Activated CD4-positive, alpha-beta memory T cell treated with anti-CD3 and anti-CD28 coated beads for 36 hours (primary cell): ENCODE data around the gene SRPRB. TPM values are rescaled to one million over a fixed set of nuclear protein-coding genes. Genes with fewer than 3 reads are reported as not detected.

Experiments used
- CTCF ChIA-PET: fragments of 350-600 bp; sonication (Branson Sonifier 250); formaldehyde crosslinking; loops from one replicate; lab custom pipeline; 2021; ENCODE audit warnings: antibody characterized with exemption, inconsistent platforms; lab: Charles Lee
- POLR2A ChIA-PET: fragments of 350-600 bp; sonication (Branson Sonifier 250); formaldehyde crosslinking; loops from one replicate; lab custom pipeline; 2021; ENCODE audit warnings: antibody characterized with exemption; lab: Charles Lee
- DNase-seq: peaks from one replicate; pipeline ENCODE4 v3.0.0-alpha.2; 2020
- H3K27ac Mint-ChIP-seq: one replicate; pipeline ENCODE4 v1.8.0; 2021; ENCODE audit warnings: mixed read lengths
- H3K27me3 Mint-ChIP-seq: one replicate; pipeline ENCODE4 v1.8.0; 2021; ENCODE audit warnings: mixed read lengths
- H3K36me3 Mint-ChIP-seq: one replicate; pipeline ENCODE4 v1.8.0; 2021; ENCODE audit warnings: mixed read lengths
- H3K4me1 Mint-ChIP-seq: one replicate; pipeline ENCODE4 v1.8.0; 2021; ENCODE audit warnings: low read depth, mixed read lengths
- H3K4me3 Mint-ChIP-seq: one replicate; pipeline ENCODE4 v1.8.0; 2021; ENCODE audit warnings: mild to moderate bottlenecking, mixed read lengths
- H3K9me3 Mint-ChIP-seq: one replicate; pipeline ENCODE4 v1.8.0; 2021; ENCODE audit warnings: mixed read lengths
- intact Hi-C: fragments of 100-400 bp; cut with micrococcal nuclease; formaldehyde crosslinking; loops from one replicate; pipeline ENCODE4 v1.15.1; 2023
- total RNA-seq, 2 experiments: library from RNA; stranded (reverse); gene quantifications; one replicate each; pipeline ENCODE4 v1.2.3, GENCODE V29; 2021

Gene SRPRB, protein sequence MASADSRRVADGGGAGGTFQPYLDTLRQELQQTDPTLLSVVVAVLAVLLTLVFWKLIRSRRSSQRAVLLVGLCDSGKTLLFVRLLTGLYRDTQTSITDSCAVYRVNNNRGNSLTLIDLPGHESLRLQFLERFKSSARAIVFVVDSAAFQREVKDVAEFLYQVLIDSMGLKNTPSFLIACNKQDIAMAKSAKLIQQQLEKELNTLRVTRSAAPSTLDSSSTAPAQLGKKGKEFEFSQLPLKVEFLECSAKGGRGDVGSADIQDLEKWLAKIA
- total RNA-seq = 10 to 100 TPM; 65.7 to 66.7 TPM

DNA sequence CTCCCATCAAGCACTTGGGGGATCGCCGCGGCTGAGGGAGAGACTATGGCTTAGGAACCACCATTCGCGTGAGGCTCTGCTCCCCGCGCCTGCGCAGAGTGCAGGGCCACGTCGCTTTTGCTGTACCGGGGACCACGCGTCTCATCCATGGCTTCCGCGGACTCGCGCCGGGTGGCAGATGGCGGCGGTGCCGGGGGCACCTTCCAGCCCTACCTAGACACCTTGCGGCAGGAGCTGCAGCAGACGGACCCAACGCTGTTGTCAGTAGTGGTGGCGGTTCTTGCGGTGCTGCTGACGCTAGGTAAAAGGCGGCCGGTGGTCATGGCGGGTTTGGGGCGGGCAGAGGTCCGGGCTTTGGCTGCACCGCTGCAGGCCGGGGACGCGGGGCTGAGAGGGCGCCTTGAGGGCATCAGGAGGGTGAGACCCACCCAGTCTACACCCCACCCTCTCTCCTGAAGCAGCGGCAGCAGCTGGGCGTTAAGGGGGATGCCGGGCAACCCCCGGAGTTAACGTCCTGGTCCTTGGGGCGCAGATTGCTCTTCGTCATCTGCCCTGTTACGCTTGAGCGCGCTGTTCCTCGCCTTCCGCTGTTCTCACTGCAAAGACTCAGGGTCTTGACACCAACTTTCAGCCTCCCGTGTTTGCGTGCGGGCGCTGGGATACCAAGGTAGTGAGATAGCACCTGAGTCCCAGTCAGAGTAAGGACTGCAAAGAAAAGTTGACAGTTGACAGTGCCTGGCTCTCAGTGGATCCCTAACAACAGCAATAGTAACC, at the start of gene SRPRB:
TSS of gene SRPRB (plus strand) at position 114 of the 774 bp plus-strand sequence. CDS start at position 148, 34 bp downstream.
- CTCF ChIA-PET = interaction anchor here (0.6 to 3.4 kb wide), 2 partner anchors 12 to 35 kb away, joined by 4 to 23 read pairs; no protein-coding TSS in a partner anchor
- POLR2A ChIA-PET = interaction anchor here (0.9 to 1.1 kb wide), 3 partner anchors 11 to 233 kb away, joined by 3 to 4 read pairs (median 4); partner anchors contain the start of gene CDV3
- Mint-ChIP-seq H3K9me3 (no peaks in the 10 kb centered on the region), H3K27me3 (peaks cover 4% of the 10 kb centered on the region), H3K27ac (peak within 1 kb of the TSS; percentile 94), H3K4me3 (peak within 1 kb of the TSS; percentile 98), H3K4me1 (peaks cover 38% of the 10 kb centered on the region), H3K36me3 (peaks cover 29% of the 10 kb centered on the region)
- intact Hi-C loops = loop anchor here (1.0 to 10.0 kb wide), 11 partner anchors 75 to 1389 kb away; partner anchors contain the start of genes CDV3, CEP63, DNAJC13 and NPHP3
- peak; percentile 98 for DNase-seq

DNA sequence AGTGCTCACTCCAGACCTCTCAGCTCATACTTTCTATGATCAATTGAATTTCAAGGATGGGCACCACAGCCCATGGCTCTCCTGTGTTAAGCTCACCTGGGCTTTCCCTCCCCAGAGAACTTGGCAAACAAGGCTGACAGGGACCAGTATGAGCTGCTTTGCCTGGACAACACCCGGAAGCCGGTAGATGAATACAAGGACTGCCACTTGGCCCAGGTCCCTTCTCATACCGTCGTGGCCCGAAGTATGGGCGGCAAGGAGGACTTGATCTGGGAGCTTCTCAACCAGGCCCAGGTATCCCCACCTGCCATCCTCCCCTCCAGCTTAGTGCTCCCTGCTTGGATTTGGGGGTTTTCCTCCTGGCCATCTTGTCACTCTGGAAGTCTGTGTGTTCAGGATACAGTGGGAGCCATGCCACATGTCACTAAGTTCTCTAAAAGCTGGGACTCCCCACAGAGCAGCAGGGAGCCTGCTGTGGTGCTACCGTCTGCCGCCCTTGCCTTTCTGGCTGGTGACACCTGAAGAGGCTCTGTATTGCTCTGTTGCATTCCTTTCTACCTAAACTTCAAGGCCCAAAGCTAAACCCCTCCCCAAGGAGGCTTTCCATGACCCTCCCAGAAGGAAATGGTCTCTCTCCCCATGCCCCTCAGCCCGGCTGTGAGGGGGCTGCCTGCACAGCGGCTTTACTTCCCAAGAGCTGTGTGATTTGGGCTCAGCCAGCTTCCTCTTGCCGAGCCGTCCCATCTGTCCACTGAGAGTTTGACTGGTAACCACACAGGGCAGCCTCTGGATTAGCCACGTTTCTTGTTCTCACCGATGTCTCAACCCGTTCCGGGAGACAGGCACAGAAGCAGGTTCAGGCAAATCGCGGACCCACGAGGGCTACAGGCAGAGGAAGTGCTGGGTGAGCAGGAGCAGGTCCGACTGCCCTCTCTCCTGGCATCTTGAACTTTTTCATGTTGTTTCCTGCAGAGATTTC, 48.6 kb upstream of the SRPRB start:
- Mint-ChIP-seq H3K9me3 (no peaks in the 10 kb centered on the region), H3K27ac (no peak overlapping the region), H3K4me1 (no peaks in the 10 kb centered on the region), H3K27me3 (peaks cover 2% of the 10 kb centered on the region), H3K4me3 (no peak overlapping the region), H3K36me3 (no peaks in the 10 kb centered on the region)
- CTCF ChIA-PET = no interaction called here
- intact Hi-C loops = no loop called here
- no peak for DNase-seq
- POLR2A ChIA-PET = no interaction called here

DNA sequence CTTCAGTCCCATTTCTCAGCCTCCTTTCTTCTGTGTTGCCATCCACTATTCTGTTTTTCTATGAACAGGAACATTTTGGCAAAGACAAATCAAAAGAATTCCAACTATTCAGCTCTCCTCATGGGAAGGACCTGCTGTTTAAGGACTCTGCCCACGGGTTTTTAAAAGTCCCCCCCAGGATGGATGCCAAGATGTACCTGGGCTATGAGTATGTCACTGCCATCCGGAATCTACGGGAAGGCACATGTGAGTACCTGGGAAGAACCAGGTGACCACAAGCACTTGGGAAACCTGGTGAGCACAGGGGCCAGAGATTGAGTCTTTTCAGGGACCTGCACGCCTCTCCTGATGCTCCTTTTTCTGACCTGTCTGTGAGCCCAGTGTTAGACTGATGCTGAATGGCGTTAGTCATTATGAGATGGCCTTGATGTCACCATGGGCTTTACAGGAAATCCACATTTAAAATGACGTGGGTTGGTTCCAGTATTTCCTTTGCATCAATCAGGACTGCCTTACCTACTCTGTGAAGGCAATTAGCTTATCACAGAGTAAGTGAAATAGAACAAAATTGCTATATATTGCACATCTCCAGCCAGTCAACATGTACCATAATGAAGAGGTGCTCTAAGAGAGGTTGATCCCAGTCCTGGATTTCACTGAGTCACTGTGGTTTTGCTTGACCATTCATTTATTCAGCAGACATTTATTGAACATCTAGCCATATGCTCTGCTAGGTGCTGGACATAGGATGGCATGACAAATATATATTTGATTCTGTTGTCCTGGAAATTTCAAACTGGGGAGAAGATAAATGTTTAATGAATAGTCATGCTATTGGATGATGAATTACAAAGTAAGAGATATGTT, 47.7 kb upstream of the SRPRB start:
- H3K9me3 Mint-ChIP-seq = no peaks in the 10 kb centered on the region

DNA sequence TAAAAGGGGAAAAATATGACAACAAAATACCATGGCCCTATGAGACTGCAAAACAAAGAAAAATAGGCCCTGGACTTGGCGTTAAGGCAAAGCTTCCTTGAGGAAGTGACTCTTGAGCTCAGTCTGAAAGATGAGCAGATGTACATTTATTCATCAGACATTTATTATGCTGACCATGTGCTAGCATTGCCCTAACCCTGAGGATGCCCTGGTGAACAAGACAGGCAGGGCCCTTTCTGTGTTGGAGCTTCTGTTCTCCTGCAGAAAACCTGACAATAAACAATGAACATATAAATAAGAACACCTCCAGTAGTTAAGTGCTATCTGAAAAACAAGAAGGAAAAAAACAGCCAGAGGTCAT, 47.1 kb upstream of the SRPRB start:
- CTCF ChIA-PET = no interaction called here
- Mint-ChIP-seq H3K4me1 (no peaks in the 10 kb centered on the region), H3K27me3 (peaks cover 3% of the 10 kb centered on the region), H3K27ac (no peak overlapping the region), H3K36me3 (no peaks in the 10 kb centered on the region), H3K9me3 (no peaks in the 10 kb centered on the region), H3K4me3 (no peak overlapping the region)
- POLR2A ChIA-PET = no interaction called here
- DNase-seq = no peak
- intact Hi-C loops = no loop called here

More for the DNA sequence above, 47.7 kb upstream of the SRPRB start:
- no peak for DNase-seq
- ChIA-PET CTCF (no interaction called here), POLR2A (no interaction called here)
- Mint-ChIP-seq H3K27ac (no peak overlapping the region), H3K36me3 (no peaks in the 10 kb centered on the region), H3K4me3 (no peak overlapping the region), H3K27me3 (peaks cover 2% of the 10 kb centered on the region), H3K4me1 (no peaks in the 10 kb centered on the region)
- intact Hi-C loops = no loop called here

DNA sequence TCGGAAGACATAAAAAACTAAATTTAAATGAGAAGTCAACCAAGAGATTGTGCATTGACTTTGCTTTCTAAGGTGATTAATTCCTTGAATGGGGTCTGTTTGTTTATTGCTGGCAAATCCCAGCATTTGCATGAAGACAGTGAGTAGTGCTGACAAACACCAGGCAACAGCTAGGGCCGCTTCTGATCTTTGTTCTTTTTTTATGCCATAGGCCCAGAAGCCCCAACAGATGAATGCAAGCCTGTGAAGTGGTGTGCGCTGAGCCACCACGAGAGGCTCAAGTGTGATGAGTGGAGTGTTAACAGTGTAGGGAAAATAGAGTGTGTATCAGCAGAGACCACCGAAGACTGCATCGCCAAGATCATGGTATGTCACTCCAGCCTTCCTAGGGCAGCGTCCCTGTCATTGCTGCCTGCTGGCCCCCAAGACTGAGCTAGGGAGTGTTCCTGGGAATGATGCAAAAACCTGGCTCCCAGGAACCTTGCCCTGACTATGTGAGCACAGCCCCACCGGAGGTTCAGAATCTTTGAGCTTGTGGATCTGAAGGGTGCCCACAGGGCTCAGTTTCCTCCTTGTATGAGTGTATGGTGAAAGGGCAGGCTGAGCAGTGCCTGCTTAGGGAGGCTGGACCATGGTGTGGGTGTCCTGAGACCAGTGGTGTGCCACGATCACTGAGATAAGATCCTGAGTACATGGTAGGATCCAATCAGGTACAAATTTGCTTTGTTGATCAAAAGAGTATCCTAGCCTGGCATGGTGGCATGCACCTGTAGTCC, 46.5 kb upstream of the SRPRB start:
- H3K27me3 Mint-ChIP-seq = peaks cover 3% of the 10 kb centered on the region
- DNase-seq = no peak
- no peaks in the 10 kb centered on the region for H3K36me3 Mint-ChIP-seq
- H3K9me3 Mint-ChIP-seq = no peaks in the 10 kb centered on the region
- POLR2A ChIA-PET = no interaction called here
- intact Hi-C loops = no loop called here
- H3K4me1 Mint-ChIP-seq = no peaks in the 10 kb centered on the region
- H3K27ac Mint-ChIP-seq = no peak overlapping the region
- CTCF ChIA-PET = no interaction called here
- no peak overlapping the region for H3K4me3 Mint-ChIP-seq

DNA sequence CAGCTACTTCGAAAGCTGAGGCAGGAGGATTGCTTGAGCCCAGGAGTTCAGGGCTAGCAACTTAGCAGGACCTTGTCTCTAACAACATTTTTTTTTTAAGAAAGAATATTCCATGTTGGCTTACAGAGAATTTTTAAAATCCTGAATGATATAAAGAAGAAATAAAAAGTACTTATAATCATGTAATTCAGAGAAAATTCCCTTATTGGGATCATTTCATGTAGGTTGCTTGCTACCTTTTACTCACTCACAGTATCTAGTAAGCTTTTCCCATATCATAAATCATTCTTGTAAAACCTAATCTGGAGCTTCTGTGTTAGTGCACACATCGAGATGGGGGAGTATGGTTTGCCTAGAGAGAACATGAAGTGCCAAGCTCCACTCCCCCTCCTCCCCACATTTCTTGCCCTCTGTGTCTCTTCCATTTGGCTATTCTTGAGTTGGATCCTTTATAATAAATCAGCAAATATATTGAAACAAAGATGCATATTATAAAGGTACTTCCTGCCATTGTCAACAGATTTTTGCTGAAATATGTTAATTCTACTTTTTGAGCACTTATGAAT, 45.8 kb upstream of the SRPRB start:
- H3K4me1 Mint-ChIP-seq = no peaks in the 10 kb centered on the region
- DNase-seq = no peak
- H3K27ac Mint-ChIP-seq = no peak overlapping the region
- ChIA-PET POLR2A (no interaction called here), CTCF (no interaction called here)
- peaks cover 3% of the 10 kb centered on the region for H3K27me3 Mint-ChIP-seq
- H3K9me3 Mint-ChIP-seq = no peaks in the 10 kb centered on the region
- no peak overlapping the region for H3K4me3 Mint-ChIP-seq
- no peaks in the 10 kb centered on the region for H3K36me3 Mint-ChIP-seq
- intact Hi-C loops = no loop called here

DNA sequence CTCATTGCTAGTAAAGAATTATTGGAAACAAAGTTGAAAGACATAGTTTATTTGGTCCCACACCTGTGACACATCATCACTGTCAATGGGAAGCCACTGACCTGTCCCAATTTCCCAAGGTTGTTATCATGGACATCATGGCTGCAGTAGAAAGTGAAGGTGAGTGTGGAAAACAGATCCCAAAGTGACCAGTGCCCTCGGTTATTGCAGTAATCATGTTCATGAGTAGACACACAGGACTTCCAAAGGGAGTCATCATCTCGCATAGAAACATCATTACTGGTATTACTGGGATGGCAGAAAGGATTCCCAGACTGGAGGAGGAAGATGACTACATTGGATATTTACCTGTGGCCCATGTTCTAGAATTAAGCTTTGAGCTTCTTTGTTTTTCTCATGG, 44.7 kb upstream of the SRPRB start:
- peaks cover 5% of the 10 kb centered on the region for H3K27me3 Mint-ChIP-seq
- intact Hi-C loops = no loop called here
- POLR2A ChIA-PET = no interaction called here
- no peak overlapping the region for H3K4me3 Mint-ChIP-seq
- H3K27ac Mint-ChIP-seq = no peak overlapping the region
- H3K9me3 Mint-ChIP-seq = no peaks in the 10 kb centered on the region
- DNase-seq = no peak
- CTCF ChIA-PET = no interaction called here
- no peaks in the 10 kb centered on the region for H3K4me1 Mint-ChIP-seq
- no peaks in the 10 kb centered on the region for H3K36me3 Mint-ChIP-seq

DNA sequence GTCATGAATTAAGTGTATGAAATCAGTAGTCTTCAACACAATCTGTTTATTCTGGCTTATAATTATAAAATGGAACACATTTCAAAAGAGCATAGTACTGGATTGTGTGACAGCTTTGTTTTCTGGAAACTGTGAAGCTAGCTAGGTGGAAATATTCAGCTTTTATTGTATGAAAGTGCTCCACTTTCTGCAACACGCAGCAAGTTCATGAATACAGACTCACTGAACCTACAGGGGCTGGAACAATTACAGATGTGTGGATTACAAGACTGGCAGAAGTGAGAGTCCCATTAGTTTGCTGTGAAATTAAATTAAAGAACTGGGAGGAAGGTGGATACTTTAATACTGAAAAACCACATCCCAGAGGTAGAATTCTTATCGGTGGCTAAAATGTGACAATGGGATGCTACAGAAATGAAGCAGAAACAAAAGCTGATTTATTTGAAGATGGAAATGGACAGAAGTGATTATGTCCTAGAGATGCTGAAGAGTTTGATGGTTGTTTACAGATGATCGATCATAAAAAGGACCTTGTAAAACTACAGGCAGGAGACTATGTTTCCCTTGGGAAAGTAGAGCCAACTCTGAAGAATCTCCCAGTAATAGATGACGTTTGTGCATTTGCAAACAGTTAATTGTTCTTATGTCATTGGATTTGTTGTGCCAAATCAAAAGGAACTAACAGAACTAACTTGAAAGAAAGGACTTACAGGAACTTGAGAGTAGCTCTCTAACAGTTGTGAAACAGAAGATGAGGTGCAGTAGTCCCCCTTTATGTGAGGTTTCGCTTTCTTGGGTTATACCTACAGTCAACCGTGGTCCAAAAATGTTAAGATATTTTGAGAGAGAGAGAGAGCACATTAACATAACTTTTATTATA, 43.8 kb upstream of the SRPRB start:
- no peak for DNase-seq
- Mint-ChIP-seq H3K36me3 (no peaks in the 10 kb centered on the region), H3K9me3 (no peaks in the 10 kb centered on the region), H3K27me3 (peaks cover 5% of the 10 kb centered on the region), H3K4me1 (no peaks in the 10 kb centered on the region), H3K27ac (no peak overlapping the region), H3K4me3 (no peak overlapping the region)
- intact Hi-C loops = no loop called here
- POLR2A ChIA-PET = no interaction called here
- CTCF ChIA-PET = no interaction called here

DNA sequence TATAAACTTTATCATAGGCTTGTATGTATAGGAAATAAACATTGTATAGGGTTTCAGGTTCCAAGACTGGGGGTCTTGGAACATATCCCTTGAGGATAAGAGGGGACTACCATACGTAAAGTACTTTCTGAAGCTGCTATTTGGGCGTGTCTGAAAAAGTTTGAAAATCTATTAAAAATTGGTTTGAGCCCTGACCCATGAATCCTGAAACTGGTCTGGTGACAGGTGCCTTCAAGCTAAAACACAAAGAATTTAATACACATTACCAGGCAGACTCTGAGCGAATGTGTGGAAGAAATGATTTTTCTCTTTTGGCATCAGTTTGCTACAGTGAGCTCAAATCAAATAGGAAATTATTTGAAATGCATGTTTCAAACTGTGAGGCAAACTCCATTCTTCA, 43.1 kb upstream of the SRPRB start:
- intact Hi-C loops = no loop called here
- Mint-ChIP-seq H3K27me3 (peaks cover 5% of the 10 kb centered on the region), H3K4me3 (no peak overlapping the region), H3K9me3 (no peaks in the 10 kb centered on the region), H3K27ac (no peak overlapping the region), H3K36me3 (no peaks in the 10 kb centered on the region), H3K4me1 (no peaks in the 10 kb centered on the region)
- ChIA-PET POLR2A (no interaction called here), CTCF (no interaction called here)
- DNase-seq = no peak
